Eye (tissue), 1 donor: ENCODE data around the gene SIRT2.

ENCODE experiments used
- DNase-seq: peaks from one replicate; pipeline ENCODE4 v3.0.0-alpha.2; 2015

Gene SIRT2

DNA sequence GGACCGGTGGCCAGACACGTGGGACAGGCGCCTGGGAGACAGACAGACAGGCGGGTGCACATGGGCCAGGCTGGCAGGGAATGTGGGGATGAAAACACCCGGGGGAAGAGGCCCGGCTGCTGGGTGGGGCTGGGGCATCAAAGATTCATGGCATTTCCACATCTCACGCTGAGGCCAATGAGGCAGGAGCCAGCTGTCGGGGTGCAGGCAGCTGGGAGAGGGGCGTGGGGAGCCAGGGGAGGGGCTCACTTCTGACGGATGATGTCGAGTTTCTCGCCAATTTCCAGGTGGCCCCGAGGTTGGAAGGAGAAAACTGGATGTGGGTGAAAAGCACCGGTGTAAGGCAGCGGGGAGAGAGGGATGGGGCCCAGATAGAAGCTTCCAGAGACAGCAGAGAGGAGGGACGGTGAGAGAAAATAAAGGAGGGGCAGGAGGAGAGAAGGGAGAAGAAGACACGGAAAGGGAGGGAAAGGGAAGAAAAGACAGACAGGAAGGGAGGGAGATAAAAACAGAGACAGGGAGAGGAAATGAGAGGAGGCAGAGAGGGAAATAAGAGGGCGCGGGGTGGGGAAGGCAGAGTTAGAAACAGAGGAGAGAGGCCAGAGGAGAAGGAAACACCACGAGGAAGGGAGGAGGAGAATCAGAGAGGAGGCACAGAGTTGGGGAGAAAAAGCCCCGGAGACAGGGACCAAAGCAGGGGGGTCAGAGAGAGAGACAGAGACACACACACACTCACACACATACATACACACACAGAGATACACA lies 20.6 kb upstream of the SIRT2 start:
- no peak for DNase-seq

DNA sequence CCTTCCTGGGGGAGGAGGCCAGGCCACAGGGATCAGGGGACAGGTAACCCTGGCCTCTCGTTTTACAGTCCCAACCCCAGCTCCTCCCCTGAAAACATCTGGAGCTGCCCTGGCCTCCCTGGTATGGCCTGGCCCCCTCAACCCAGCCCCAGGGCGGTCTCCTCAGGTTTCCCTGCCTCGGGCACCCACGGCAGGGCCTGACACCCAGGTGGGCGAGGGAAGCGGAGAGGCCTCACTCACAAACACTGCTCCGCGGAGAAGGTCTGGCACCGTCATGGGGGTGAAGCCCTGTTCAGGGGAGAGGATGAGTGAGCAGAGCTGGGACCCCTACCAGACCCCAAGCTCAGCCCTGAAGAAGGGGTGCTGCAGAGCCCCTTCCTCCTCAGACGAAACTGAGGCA lies 19.1 kb upstream of the SIRT2 start:
- no peak for DNase-seq

- DNase-seq: no peak
Measured at GRCh38 chr19:38917921-38918491, 18.6 kb upstream of the SIRT2 start.

DNA sequence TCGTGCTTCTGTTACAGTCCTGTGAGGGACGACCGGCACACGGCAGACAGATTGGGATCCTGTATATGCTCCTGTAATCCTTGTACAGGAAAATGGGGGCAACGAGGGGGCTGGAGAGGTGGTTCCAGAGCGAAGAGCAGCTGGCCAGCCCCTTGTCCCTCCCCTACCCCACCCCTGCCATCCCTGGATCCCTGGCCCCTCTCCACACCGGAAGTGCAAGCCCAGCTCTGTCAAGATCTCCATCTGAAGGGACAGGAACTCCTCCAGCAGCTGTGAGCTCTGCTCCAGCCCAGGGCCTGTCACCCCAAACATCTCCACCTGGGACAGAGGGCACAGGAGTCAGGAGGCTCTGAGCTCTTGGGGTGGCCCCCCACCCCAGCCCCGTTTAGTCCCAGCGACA lies 18.1 kb upstream of the SIRT2 start:
- DNase-seq: no peak

GRCh38 chr19:38915329-38916321 lies 16.2 kb upstream of the SIRT2 start:
- DNase-seq: no peak

- no peak for DNase-seq
Measured at GRCh38 chr19:38913958-38914357, 14.5 kb upstream of the SIRT2 start.

DNA sequence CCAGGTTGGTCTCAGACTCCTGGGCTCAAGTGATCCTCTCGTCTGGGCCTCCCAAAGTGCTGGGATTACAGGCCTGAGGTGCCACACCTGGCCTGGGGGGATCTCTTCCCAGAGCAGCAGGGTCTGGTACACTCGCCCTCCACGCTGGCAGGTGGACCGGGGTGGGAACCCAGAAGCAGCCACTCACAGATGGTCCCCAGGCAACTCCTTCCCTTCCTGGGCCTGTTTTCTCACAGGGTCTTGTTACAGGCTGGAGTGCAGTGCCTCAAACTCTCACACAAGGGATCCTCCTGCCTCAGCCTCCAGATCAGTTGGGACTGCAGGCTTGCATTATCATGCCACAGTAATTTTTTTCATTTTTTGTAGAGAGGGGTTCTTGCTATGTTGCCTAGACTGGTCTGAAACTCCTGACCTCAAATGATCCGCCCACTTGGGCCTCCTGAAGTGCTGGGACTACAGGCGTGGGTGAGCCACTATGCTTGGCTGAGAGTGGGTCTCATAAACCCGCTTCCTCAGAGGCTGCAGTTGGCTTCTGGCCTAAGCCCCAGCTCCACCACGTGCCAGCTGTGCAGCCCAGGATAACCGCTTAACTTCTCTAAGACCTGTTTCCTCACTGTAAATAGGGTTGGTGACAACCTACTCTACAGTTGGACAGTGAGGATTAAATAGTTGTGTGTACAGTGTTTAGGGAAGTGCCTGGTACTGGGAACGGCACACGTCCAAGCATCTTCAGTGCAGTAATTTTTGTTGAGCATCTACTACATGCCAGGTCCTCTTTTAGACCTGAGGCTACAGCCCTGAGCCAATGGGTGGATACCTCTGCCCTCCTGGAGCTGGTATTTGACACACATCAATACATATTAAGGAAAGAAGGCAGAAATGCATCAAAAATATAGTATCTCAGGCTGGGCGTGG lies 13.4 kb upstream of the SIRT2 start:
- DNase-seq: no peak

DNA sequence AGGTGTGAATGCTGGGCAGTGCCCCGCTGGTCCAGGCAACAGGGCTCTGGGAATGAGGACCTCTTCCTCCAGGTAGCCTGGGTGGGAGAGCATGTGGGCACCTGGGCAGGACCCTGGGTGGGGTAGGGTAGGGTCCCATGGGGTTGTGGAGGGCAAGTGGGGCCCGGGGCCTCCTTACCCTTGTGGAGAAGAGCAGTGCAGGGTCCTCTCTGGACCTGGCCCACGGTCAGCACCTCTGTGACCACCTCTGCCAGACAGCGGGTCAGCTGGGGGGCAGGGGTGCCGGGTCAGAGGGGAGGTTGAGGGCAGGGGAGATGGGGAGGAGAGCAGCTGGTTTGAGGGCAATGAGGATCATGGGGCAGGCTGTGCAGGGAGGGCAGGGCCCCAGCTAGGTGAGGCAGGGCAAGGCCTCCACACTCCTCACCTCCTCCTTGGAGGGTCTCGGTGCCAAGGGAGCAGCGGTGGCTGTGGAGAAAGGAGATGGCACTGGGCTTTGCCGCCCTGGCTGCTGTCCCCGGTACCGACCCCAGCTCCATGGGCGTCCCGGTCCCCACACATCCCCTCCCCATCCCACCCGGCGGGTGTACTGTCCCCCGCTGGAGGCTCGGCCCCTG lies 12.1 kb upstream of the SIRT2 start:
- no peak for DNase-seq

GRCh38 chr19:38910488-38910887 lies 11.1 kb upstream of the SIRT2 start:
- DNase-seq: no peak

DNA sequence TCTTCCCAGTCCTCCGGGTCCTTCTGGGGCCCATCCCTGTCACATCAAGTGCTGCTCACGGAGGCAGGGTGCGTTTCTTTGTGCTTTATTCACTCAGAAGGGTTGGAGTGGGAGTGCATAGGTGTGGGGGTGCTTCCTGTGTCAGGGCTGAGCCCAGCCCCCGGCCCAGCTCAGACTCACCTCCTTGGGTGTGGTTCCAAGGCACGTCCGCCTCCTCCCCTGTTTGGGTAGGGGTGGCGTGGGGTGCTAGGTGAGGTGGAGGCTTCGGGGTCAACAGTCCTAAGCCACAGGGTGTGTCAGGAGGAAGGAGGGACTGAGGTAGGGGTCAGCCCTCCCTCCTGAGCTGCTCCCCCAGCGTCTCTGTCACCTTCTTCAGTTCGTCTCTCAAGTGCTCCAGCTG lies 9.5 kb upstream of the SIRT2 start:
- no peak for DNase-seq

- DNase-seq: no peak
Measured at GRCh38 chr19:38907670-38908069, 8.3 kb upstream of the SIRT2 start.

- no peak for DNase-seq
Measured at GRCh38 chr19:38907227-38907626, 7.8 kb upstream of the SIRT2 start.

GRCh38 chr19:38905620-38906019 lies 6.2 kb upstream of the SIRT2 start:
- DNase-seq: no peak

GRCh38 chr19:38904581-38905539 lies 5.4 kb upstream of the SIRT2 start:
- DNase-seq: no peak

DNA sequence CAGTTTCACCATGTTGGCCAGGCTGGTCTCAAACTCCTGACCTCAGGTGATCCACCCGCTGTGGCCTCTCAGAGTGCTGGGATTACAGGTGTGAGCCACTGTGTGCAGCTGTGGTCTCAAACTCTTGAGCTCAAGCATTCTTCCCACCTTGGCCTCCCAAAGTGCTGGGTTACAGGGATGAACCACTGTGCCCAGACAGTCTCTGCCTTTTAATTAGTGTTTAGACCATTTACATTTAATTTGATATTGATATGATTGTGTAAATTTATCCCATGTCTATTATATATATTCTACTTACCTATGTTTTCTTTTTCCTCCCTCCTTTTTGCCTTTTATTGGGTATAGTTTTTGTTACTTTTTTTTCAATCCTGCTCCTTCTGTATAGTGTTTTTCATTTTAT lies 2.3 kb upstream of the SIRT2 start:
- DNase-seq: no peak

GRCh38 chr19:38900743-38901190 lies 1.3 kb upstream of the SIRT2 start:
- DNase-seq: peak; percentile 24

- DNase-seq: no peak
Measured at GRCh38 chr19:38900202-38900629, 798 bp upstream of the SIRT2 start.

- no peak for DNase-seq
Measured at GRCh38 chr19:38898788-38899446, 501 bp downstream of the SIRT2 start.

DNA sequence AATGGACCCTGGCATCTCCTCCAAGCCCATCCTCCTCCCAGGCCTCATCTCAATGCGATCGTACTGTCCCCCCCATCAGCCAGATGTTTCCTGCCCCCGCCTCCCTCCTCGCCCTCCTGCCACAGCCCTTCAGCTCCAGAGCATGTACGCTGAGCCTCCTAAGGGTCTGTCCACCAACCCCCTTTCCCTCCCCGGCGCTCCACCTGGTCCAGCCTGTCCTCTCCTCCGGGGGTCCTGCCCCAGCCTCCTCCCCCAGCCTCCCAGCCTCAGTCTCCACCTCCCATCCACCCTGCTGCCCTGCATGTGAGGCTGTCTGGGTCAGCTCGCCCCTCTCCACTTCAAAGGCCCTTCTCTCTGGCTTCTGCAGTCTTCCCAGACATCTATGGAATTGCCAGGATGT lies 4.5 kb downstream of the SIRT2 start:
- no peak for DNase-seq

GRCh38 chr19:38893341-38893771 lies 6.1 kb downstream of the SIRT2 start:
- DNase-seq: no peak
